GM18511 (cell line): Measurements from ENCODE around the gene UCP3.
"Not testable (repeated sequence)": the region's sequence is repeated elsewhere in the genome, so short reads cannot be mapped to it uniquely, and the experiment has no call there.

ENCODE experiments used
- ATAC-seq: cut with Tn5 transposase; IDR thresholded peaks from one replicate; pipeline ENCODE4 v1.9.1; 2021; ENCODE audit warnings: mild to moderate bottlenecking, moderate library complexity; ENCODE audit not compliant: unreplicated experiment

UCP3 gene

DNA sequence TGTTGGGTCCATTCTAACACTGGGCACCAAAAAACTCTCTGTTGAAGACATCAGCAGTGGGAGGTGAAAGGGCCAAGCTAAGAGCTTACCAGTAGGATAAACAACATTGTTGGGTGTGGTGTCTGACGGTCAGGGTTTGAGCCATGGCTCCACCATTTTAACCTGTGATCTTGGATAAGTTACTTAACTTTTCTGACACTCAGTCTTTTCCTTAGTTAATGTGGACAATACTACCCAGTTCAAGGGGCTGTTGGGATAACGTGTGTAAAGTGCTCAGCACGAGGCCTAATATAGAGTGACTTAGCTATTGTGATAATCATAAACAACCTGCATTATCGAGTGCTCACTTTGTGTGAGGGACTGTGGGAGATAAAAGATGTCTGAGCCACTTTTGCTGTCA is 6.1 kb downstream of the UCP3 start:
- no peak for ATAC-seq

DNA sequence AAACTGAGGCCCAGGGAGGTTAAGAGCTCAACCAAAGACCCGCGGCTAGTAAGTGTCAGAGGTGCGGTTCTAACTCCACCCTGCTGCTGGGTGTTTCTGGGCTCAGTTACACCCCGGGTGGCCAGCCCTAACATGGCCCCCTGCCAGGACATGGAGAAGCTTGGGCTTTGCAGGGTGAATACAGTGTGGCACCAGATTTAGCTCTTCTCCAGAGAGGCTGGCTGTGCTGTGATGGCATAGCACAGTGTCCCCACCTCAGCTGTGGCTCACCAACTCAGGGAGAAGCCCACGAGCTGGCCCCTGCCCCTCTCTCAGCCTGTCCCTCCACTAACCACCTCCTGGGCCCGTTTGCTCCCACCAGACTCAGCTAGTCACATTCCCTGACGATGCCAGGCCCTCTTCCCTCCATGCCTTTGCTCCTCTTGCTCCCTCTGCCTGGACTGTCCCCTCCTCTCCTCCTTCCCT is 7.0 kb downstream of the UCP3 start:
- no peak for ATAC-seq

DNA sequence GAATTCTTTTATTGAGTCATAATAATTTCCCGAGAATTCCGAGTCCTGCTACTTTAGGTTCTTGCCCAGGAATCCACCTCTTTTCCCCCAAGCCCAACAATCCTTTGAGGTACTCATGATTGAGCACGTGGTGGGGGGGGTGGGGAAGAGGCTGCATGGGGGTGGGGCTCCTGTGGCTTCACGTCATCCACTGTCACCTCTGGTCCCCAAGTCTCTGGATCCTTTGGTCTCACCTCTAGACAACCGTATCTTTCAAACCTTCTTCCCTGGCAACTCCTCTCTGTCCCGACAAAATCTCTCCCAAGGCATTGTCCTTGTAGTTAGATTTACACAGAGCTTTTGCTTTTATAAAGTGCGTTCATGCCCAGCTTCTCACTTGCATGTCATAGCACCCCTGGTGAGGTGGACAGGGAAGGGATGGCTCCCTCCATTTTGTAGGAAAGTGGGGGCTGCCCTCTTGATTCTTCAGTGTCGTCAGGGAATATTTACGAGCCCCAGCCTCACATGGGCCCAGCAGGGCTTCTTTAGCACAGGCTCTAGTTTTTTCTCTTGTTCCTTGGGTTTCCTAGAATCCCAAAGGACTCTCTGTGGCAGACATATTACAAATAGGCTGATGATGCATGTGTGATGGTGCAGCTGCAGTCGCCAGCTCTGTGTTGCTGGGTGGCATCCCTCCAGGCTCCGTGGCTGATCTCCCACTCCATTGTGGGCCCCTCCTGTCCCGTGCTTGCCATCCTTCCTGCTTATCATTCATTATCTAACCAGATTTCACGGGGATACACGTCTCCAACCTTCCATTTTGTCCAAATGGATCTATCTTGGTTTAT is 8.4 kb downstream of the UCP3 start:
- no peak for ATAC-seq

DNA sequence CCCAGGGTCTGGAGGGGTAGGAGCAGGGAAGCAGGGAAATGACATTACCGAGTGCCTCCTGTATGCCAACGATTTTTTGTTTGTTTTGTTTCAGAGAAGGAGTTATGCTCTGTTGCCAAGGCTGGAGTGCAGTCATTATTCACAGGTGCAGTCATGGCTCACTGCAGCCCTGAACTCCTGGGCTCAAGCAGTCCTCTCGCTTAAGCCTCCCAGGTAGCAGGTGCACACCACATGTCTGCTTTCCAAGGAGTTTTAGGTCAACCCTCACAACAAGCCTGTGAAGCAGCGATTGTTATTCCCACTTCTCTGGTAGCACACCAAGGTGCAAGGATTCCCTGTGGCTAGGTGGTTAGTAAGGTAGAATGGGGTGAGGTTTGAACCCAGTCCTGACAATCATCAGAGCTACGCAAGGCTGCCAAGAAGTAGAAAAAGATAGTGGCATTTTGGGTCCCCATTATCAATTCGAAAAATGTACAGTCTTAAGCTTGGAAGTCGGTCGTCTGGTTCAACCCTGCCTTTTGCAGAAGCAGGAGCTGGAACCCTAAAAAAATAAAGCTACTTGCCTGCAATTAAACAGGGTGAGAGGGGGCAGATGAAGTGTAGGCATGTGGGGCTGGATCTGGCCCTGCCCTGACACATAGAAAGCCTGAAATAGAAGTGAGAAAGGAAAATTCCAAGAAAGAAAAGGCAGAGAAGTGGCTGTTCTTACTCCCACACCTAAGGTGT is 9.1 kb downstream of the UCP3 start:
- ATAC-seq, result no peak

DNA sequence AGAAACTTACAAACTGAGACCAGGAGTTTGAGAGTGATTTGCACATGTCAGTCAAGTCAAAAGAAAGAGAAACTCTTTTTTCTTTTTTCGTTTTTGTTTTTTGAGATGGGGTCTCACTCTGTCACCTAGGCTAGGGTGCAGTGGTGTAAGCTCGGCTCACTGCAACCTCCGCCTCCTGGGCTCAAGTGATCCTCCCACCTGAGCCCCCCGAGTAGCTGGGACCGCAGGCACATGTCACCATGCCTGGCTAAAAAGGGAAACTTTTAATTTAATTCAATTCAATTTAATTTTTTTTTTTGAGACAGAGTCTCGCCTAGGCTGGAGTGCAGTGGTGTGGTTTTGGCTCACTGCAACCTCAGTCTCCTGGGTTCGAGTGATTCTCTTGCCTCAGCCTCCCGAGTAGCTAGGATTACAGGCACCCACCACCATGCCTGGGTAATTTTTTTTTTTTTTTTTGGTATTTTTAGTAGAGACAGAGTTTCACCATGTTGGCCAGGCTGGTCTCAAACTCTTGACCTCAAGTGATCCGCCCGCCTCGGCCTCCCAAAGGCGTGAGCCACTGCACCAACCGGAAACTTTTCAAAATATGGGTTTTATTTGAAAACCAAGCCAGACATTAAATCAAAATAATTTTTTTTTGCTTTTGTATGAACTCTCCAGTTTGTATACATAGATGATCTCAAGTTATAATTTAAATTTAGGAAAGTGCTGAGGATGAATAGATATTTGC is 9.9 kb downstream of the UCP3 start:
- no peak for ATAC-seq

DNA sequence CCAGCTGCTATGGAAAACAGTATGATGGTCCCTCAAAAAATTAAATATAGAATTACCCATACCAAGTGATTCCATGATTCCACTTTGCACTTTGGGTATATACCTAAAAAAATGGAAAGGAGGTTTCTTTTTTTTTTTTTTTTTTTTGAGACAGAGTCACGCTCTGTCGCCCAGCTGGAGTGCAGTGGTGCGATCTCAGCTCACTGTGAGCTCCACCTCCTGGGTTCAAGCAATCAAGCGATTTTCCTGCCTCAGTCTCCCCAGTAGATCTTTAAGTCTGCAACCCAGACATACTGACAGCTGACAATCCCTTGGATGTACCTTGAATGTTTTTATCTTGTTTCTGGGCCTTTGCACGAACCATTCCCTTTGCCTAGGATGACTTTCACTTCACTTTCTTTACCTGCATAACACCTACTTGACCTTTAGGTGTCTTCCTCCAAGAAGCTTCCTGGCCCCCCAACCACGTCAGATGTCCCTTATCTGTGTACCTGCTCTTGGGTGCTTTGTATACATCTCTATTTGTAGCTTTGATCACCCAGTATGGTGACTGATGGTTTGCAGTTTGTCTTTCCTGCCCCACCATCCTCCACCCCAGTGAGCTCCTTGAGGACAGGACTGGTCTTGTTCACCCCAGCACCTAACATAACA is 11.6 kb downstream of the UCP3 start:
- no peak for ATAC-seq

DNA sequence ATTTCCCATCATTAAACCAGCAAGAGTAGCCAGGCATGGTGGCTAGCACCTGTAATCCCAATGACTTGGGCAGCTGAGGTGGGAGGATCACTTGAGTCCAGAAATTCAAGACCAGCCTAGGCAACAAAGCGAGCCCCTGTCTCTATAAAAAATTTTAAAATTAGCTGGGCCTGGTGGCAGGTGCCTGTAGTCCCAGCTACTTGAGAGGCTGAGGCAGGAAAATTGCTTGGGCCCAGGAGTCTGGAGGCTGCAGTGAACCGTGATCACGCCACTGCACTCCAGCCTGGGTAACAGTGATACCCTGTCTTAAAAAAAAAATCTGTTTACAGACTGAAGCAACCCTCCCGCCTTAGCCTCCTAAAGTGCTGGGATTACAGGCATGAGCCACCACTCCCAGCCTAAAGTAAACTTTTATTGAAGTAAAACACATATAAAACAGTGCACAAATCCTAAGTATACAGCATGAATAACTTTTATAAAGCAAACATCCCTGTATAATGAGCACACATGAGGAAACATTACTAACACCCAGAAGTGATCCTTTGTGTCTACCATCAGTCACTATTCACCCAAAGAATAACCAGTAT is 12.6 kb downstream of the UCP3 start:
- ATAC-seq, result no peak

DNA sequence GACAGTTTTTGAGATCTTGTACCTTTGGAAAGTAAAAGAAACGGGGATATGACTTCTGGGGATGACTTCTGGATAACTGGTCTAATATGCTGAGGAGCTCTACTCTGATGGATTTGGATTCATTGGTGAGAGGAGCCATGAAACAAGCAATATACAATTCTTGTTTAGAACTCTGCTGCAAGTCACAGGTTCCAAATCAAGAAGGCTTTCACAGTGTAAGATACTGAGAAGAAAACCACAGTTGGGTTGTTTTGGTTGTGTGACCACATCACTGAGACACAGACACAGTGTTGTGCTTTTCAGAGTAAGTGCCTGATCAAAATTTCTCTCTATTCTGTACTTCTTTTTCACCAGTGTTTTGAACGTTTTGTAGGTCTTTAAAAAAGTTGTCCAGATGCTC is 13.2 kb downstream of the UCP3 start:
- peak; percentile 47 for ATAC-seq

DNA sequence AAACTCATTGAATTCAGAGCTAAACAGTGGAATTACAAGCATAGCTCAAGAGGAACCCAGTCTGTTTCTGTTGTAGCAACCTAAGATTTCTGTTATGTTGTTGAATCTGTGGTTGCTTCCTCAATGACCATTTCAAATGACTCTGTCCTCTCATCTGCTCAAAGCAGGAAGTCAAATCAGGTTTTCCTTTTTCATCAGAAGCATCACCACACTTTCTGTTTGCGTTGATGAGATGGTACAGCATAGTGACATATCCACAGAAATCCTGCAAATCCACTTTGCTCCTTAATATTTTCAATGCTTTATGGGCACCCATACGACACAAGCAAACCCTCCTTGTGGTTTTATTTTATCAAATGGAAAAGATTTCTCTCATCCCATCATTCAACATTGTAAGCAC is 13.6 kb downstream of the UCP3 start:
- no peak for ATAC-seq

DNA sequence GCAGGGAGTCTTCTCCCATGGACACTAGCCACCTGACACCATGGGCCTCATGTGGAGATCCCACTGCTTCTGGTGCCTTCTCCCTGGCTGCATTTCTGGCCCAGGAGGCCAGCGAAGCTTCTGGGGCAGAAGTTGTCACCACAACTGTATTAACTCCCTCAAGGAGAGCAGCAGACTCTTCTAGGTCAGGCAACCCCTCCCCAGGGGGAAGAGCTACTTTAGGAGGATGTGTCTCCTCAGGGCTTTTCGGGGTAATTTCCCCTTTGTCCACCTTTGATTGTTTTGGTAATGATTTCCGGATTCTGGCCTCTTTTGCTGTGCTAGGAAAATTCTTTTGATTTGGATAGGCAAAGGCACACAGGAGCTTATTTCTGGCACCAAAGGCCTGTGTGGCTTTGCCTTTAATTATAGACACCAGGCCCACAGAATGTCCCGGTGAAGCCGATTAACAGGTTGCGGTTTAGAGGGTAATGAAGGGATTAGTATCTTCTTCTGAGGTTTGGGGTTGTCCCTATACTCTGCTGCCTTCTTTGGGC is 17.3 kb downstream of the UCP3 start:
- ATAC-seq, result peak; percentile 53

DNA sequence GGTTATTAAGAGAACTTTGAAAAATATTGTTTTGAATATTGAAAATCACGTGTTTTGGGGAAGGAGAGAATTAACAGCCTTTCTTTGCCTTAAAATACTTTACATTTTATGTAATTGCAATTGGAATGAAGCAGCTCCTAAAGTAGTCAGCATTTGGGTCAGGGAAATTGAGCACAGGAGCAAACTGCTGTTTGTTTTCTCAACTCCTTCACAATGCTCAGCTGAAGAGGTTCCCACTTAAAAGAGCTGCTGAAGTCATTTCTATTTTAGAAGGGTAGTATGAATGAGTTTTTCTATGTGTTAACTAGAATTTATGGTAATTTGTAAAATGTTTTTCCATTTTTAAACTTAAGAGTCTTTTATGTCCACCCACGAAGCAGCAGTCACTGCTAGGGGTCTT is 18.2 kb downstream of the UCP3 start:
- ATAC-seq, result no peak

DNA sequence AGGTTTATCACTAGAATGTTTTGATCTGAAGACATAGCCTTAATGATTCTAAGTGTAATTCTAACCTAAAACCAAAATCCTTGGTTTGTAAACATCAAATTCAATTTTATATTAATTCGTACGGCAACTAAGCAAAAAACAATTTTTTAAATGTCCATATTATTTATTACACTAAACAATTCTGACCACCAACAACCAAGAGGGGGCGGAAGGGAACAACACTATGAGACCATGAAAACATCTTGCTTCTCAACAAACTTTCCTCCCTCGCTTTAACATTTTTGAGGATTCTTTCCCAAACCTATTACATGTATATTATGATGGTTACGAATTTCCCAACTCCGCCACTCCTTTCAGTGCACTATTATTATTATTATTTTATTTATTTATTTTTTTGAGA is 19.7 kb downstream of the UCP3 start:
- ATAC-seq, result no peak

DNA sequence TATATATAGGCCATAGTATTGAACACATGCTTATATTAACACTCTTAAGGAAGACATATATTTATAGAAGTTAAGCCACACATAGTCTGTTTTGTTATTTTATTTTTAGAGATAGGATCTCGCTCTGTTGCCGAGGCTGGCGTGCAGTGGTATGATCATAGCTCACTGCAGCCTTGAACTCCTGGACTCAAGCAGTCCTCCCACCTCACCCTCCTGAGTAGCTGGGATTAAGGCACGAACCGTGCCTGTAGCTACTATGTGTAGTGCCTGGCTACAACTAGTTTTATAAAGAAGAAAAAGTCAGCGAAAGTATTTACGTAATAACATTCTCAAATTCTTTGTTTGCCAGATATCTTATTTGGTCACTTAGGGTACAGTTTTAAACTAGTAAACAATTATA is 20.7 kb downstream of the UCP3 start:
- no peak for ATAC-seq

DNA sequence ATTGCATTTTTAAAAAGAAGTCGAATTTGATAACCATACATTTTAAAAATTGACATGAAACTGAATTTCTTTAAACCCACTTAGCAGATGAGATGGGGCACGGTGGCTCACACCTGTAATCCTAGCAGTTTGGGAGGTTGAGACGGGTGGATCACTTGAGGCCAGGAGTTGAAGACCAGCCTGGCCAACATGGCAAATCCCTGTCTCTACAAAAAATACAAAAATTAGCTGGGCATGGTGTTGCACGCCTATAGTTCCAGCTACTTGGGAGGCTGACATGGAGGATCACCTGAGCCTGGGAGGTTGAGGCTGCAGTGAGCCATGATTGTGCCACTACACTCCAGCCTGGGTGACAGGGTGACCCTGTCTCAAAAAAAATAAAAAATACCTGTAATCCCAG is 23.2 kb downstream of the UCP3 start:
- not testable (repeated sequence) for ATAC-seq

DNA sequence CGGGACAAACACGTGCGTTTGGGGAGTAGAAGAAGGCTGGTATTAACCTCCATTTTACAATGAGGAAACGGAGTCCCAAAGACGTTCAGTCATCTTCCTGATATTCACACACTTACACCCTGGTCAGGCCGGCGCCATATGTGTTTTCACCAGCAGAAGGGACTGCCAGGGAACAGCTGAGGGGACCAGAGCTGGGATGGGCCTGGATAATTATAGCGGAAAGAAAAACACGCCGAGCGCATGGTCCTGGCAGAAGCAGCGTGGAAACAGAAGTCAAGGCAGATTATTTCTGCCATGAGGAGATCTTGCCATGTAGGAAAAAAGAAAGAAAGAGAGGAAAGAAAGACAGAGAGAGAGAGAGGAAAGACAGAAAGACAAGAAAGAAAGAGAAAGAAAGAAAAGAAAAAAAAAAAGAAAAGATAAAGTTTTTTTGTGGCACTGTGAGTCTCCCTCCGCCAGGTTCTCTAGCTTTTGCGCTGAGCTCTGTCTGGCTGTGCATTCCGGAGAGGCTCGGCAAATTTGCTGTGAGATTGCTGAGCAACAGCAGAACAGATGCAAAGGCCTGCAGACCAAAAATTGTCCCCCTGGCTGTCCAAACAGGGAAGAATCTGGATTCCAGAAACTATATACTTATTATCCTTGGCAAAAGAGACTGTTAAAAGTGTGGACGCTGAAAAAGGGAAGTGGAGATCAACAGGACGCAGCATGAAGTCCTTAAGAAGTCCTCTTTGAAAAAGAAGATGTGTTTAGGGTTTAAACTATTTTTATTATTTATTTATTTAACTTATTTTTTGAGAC is 24.9 kb downstream of the UCP3 start:
- no peak for ATAC-seq

DNA sequence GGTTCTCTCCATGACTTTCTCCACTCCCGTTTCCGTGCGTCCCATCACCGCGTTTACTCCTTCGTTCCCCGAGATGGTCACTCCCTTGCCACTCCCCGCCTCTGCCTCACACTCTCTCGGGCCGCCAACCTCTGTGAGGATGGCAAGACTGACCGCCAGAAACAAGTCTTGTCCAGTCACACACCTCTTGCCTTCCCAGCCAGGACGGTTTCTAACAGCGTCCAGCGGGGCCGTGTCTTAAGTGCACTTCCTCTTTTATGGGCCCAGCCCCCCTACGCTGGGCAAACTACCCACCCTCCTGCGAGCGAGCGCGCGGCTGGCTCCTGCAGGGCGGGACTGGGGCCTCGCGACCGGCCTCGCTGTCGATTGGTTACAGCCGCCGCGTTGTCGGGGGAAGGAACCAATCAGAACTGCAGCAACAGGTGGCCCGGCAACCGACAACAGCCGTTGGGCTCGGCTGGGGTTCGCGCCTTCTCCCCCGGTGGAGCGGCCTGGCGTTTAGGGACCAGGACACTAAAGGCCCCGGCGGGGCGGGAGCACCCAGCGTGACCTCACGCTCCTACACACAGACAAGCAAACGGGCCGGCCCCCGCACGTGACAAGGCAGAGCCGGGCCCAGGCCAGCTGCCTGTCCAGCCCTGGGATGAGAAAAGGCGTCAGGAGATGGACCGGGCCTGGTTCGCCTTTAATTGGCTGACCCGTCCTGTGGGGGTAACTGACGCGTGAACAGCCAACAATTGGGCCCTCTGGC is 25.7 kb downstream of the UCP3 start:
- peak; percentile 78 for ATAC-seq

DNA sequence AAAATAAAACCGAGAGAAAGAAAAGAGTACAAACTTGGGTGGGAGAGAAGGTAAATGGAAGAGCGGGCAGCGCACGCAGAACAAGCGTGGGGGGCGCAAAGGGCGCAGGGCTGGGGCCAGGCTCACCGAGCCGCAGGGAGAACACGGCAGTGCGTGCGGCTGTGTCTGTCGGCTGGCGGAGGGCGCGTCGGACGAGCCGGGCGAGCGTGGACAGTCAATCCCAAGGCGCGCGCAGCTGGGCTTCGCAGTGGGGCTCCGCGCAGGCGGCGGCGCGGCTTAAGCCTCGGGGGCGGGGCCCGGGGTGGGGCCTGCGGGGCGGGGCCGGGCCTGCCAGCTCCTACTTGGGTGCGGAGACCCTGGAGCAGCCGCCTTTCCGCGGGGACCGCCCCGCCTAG is 26.3 kb downstream of the UCP3 start, which contains the start of gene UCP2:
Gene UCP2, minus strand, starts transcription at position 249 of the 395 bp plus-strand sequence. CDS start 4,465 bp downstream, outside the sequence.
- peak; percentile 63 for ATAC-seq

DNA sequence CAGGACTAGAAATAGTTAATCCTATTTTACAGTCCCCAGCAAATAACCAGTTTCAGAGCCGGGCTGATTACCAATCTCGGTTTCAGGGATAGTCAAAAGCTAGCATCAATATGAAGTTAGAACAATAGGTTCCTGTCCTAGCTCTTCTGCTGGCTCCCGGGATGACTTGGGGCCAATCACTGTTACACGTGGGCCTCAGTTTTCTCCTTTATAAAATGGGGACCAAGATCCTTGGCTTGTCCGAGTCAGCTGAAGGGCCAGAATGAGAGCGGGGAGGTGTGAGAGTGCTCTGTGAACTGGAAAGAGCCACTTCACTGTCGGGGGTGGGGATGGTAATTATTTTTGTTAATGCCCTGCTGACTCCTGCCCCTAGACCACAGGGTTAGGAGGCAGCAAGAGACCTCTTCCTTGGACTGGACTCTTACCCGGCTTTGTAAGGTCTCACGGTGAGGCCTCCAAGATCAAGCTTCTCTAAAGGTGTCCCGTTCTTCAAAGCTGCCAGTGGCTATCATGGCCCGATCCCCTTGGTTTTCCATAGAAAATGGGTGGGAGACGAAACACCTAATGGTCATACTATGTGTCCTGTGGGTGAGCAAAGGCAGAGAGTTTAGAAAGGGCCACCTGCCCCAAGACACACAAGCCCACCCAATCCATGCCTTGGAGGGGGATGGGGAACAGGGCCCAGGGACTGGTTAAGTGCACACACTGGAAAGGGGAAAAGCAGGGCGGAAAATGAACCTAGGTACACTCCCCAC is 27.7 kb downstream of the UCP3 start:
- no peak for ATAC-seq
